Aorta (tissue), 5 donors: ENCODE results near the gene COL4A4. TPM values are rescaled to one million over a fixed set of nuclear protein-coding genes. Genes with fewer than 3 reads are reported as not detected.

Source experiments
- ATAC-seq: fragments of 200-7000 bp; cut with Tn5 transposase; one replicate; pipeline ENCODE4 v1.9.1; 2022; ENCODE audit warnings: moderate library complexity; ENCODE audit not compliant: low FRiP score
- DNase-seq, 2 donors: peaks; one replicate each; pipeline ENCODE4 v3.0.0-alpha.2; 2020
- H3K27ac ChIP-seq, 2 donors: one replicate each; pipeline ENCODE4 v1.5.1; 2013; ENCODE audit warnings: low read length in 2 of 2, mild to moderate bottlenecking in 2 of 2, moderate library complexity in 2 of 2, control low read depth in 1 of 2, inconsistent platforms in 1 of 2, low read depth in 1 of 2
- H3K27me3 ChIP-seq, 2 donors: one replicate each; pipeline ENCODE4 v1.6.1; 2013; ENCODE audit warnings: control low read depth in 1 of 2, low read length in 1 of 2, mild to moderate bottlenecking in 1 of 2, moderate library complexity in 1 of 2; ENCODE audit not compliant: insufficient read depth in 2 of 2, control insufficient read depth in 1 of 2
- H3K36me3 ChIP-seq, 2 donors: one replicate each; pipeline ENCODE4 v1.6.1; 2013; ENCODE audit warnings: control low read depth in 1 of 2, low read length in 1 of 2, mild to moderate bottlenecking in 1 of 2; ENCODE audit not compliant: insufficient read depth in 2 of 2, control insufficient read depth in 1 of 2
- H3K4me1 ChIP-seq, 2 donors: one replicate each; pipeline ENCODE4 v1.6.1; 2013; ENCODE audit warnings: low read length in 2 of 2, control low read depth in 1 of 2, mild to moderate bottlenecking in 1 of 2, moderate library complexity in 1 of 2; ENCODE audit not compliant: insufficient read depth in 2 of 2, control insufficient read depth in 1 of 2
- H3K4me3 ChIP-seq, 2 donors: one replicate each; pipeline ENCODE4 v1.5.1; 2013; ENCODE audit warnings: low read length in 2 of 2, control low read depth in 1 of 2, mild to moderate bottlenecking in 1 of 2
- H3K9me3 ChIP-seq: one replicate; pipeline ENCODE4 v1.6.1; 2013; ENCODE audit warnings: mild to moderate bottlenecking, low read length; ENCODE audit not compliant: control insufficient read depth
- WGBS, 2 donors: extraction: QIAGEN DNeasy Blood & Tissue Kit; methylation state at CpG; one replicate each; pipeline ENCODE4 v1.1.7; 2013; 5-methylcytosine and 5-hydroxymethylcytosine counted together
- intact Hi-C, 2 donors: fragments of 100-400 bp; cut with DNase I; formaldehyde crosslinking; loops; one replicate each; pipeline versions ENCODE4 v1.14.2 to v1.15.0; 2022
- polyA plus RNA-seq, 2 donors: library from polyadenylated mRNA; stranded (reverse); fragments of 200-250 nt; gene quantifications; one replicate each; pipeline ENCODE4 v1.2.3, GENCODE V29; 2013
- total RNA-seq, 2 donors: library from RNA; stranded (reverse); fragmentation: NEBNext Ultra II Directional; extraction: Animal tissue kit (Norgen Biotek cat#: 25700); gene quantifications; one replicate each; pipeline ENCODE4 v1.2.1, GENCODE V29; 2021
- donor health status: healthy with polysubstance abuse.
- donor health status: Bipolar disorder and iron deficiency.
- donor health status: DM: no; HTN: no; CAD: no.
- donor health status: DM: no; HTN: no; CAD: no.
- donor health status: DM: yes; HTN: yes; CAD: no.

The COL4A4 gene
- total and polyA plus RNA-seq, 4 donors = 2.3 to 15.8 (median 14.5) TPM

DNA sequence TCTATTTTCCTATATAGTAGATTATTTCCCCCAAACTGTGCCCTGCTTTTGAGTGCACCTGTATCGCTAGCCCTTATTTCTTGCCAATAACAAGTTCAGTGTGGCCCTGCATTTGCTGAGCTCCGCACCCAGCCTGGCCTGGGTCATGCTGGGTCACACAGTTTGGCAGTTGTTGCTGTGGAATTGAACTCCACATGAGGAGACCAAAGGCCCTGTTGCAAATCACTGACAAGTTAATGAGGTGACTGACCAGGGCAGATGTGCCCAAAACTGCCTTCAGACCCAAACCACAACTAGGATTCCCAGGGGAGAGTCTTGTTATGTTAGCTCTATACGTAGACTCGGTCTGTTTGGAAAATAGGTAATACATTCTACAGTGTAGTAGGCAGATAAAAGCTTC lies 31.0 kb downstream of the COL4A4 start:
- intact Hi-C loops = no loop called here
- ATAC-seq = no peak
- DNase-seq = no peak
- Histone ChIP-seq H3K36me3 (no peaks in the 10 kb centered on the region), H3K4me3 (no peak overlapping the region), H3K4me1 (no peaks in the 10 kb centered on the region), H3K27ac (no peak overlapping the region), H3K27me3 (no peaks in the 10 kb centered on the region), H3K9me3 (no peaks in the 10 kb centered on the region)
- 69 to 73% methylated on average over 4 of the region's 4 CpGs for WGBS, 2 donors

DNA sequence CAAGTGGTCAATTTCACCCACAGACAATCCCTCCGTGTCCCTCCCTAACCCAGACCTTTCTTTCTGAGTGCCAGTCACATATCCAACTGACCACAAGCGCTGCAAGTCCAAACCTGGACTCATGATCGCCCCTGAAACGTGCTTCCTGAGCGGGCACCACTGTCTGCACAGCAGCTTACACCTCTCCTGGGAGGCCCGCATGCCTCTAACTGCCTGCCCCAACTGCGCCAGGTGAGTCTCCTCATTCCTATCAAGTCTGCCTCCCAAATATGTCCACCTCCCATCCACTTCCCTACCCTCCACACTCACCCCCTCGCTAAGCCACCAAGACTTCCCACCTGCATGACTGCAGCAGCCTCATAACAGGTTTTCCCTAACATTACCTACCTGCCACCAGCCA lies 33.4 kb downstream of the COL4A4 start:
- WGBS, 2 donors = 88% methylated on average over 8 of the region's 8 CpGs
- Histone ChIP-seq H3K36me3 (no peaks in the 10 kb centered on the region), H3K27ac (no peak overlapping the region), H3K4me3 (no peak overlapping the region), H3K4me1 (no peaks in the 10 kb centered on the region), H3K27me3 (no peaks in the 10 kb centered on the region), H3K9me3 (no peaks in the 10 kb centered on the region)
- intact Hi-C loops = loop anchor here (1.0 to 2.0 kb wide), 2 partner anchors 108 to 110 kb away; no protein-coding TSS in a partner anchor
- DNase-seq = no peak
- no peak for ATAC-seq

- Histone ChIP-seq H3K27me3 (no peaks in the 10 kb centered on the region), H3K9me3 (no peaks in the 10 kb centered on the region), H3K36me3 (no peaks in the 10 kb centered on the region), H3K4me1 (no peaks in the 10 kb centered on the region), H3K4me3 (no peak overlapping the region), H3K27ac (no peak overlapping the region)
- WGBS, 2 donors = 33 to 43% methylated on average over 8 of the region's 8 CpGs
- ATAC-seq (no peak), DNase-seq (no peak)
- intact Hi-C loops = no loop called here
These were observed 36.8 kb downstream of the COL4A4 start for GRCh38 chr2:227127201-227127600.

DNA sequence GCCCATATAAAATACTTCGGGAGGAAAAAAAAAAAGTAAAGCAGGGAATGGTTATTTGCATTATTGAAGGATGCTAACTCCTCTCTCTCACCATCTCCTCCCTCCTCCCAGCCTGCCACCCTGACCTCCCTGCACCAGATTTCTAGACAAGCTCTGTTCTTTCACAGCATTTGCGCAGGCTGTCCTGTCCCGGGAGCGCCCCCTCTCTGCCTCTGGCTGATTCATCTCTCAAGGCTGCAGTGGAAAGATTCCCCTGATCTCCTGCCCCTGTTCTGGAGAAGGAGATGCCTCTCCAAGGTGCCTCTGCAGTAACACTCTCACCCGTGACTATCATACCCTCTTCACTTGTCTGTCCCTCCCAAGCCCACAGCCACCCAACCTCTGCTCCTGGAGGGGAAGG lies 38.5 kb downstream of the COL4A4 start:
- DNase-seq (no peak), ATAC-seq (no peak)
- no peaks in the 10 kb centered on the region for H3K36me3 ChIP-seq
- no peak overlapping the region for H3K4me3 ChIP-seq
- H3K4me1 ChIP-seq = no peaks in the 10 kb centered on the region
- 67 to 83% methylated on average over 5 of the region's 5 CpGs for WGBS, 2 donors
- no peaks in the 10 kb centered on the region for H3K27me3 ChIP-seq
- intact Hi-C loops = no loop called here
- no peaks in the 10 kb centered on the region for H3K9me3 ChIP-seq
- no peak overlapping the region for H3K27ac ChIP-seq

- intact Hi-C loops = no loop called here
- WGBS, 2 donors = 40 to 48% methylated on average over 2 of the region's 2 CpGs
- Histone ChIP-seq H3K9me3 (no peaks in the 10 kb centered on the region), H3K27me3 (no peaks in the 10 kb centered on the region), H3K27ac (no peak overlapping the region), H3K36me3 (no peaks in the 10 kb centered on the region), H3K4me1 (no peaks in the 10 kb centered on the region), H3K4me3 (no peak overlapping the region)
- ATAC-seq (no peak), DNase-seq (no peak)
These were observed 39.2 kb downstream of the COL4A4 start for GRCh38 chr2:227124811-227125210.

GRCh38 chr2:227123697-227124096 lies 40.3 kb downstream of the COL4A4 start:
- no peak overlapping the region for H3K4me3 ChIP-seq
- WGBS, 2 donors = 81 to 84% methylated on average over 4 of the region's 4 CpGs
- no peaks in the 10 kb centered on the region for H3K9me3 ChIP-seq
- H3K27ac ChIP-seq = no peak overlapping the region
- ATAC-seq (no peak), DNase-seq (no peak)
- no peaks in the 10 kb centered on the region for H3K36me3 ChIP-seq
- intact Hi-C loops = no loop called here
- H3K27me3 ChIP-seq = no peaks in the 10 kb centered on the region
- H3K4me1 ChIP-seq = no peaks in the 10 kb centered on the region

DNA sequence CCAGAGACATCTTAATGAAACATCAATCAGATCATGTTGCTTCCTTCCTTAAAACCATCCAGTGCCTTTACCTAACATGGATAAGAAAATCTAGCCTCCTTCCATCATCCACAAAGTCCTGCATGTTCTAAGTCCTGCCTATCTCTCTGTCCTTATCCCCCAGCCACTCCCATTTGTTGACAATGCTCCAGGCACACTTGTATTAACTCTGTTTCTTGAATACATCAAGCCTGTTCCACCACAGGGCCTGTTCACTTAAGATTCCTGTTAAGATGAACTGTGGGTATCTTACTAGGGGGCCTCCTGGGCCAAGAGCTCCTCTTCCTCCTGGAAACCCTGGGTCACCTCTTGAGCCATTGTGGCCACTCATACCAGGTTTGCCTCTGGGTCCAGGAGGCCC lies 45.7 kb downstream of the COL4A4 start:
- Histone ChIP-seq H3K9me3 (no peaks in the 10 kb centered on the region), H3K4me3 (no peak overlapping the region), H3K36me3 (peaks cover 0 to 2% of the 10 kb centered on the region in 2 donors), H3K27ac (no peak overlapping the region), H3K27me3 (no peaks in the 10 kb centered on the region), H3K4me1 (no peaks in the 10 kb centered on the region)
- DNase-seq (no peak), ATAC-seq (no peak)
- intact Hi-C loops = no loop called here

GRCh38 chr2:227117852-227118251 lies 46.2 kb downstream of the COL4A4 start:
- Histone ChIP-seq H3K4me1 (no peaks in the 10 kb centered on the region), H3K27me3 (no peaks in the 10 kb centered on the region), H3K9me3 (no peaks in the 10 kb centered on the region), H3K27ac (no peak overlapping the region), H3K4me3 (no peak overlapping the region), H3K36me3 (peaks cover 0 to 2% of the 10 kb centered on the region in 2 donors)
- DNase-seq = no peak
- ATAC-seq = no peak
- 31 to 41% methylated on average over 3 of the region's 3 CpGs for WGBS, 2 donors
- intact Hi-C loops = no loop called here

GRCh38 chr2:227117027-227117426 lies 47.0 kb downstream of the COL4A4 start:
- no peaks in the 10 kb centered on the region for H3K9me3 ChIP-seq
- peaks cover 0 to 2% of the 10 kb centered on the region in 2 donors for H3K36me3 ChIP-seq
- H3K27ac ChIP-seq = no peak overlapping the region
- no peak for DNase-seq
- intact Hi-C loops = no loop called here
- H3K27me3 ChIP-seq = no peaks in the 10 kb centered on the region
- ATAC-seq = no peak
- no peaks in the 10 kb centered on the region for H3K4me1 ChIP-seq
- no peak overlapping the region for H3K4me3 ChIP-seq
- WGBS, 2 donors = 70 to 71% methylated on average over 1 of the region's 1 CpG
